ENCODE results near the gene SEMA4D.

SEMA4D gene

GRCh38 chr9:89400403-89401116, 97.4 kb downstream of the SEMA4D start:
- in situ Hi-C loops (cut with HindIII; ENCODE audit: low sequenced_read_pairs) = loop anchor here (25.0 kb wide), 1 partner anchor 112 kb away; no protein-coding TSS in a partner anchor

GRCh38 chr9:89398621-89399020, 99.3 kb downstream of the SEMA4D start:
- in situ Hi-C loops (cut with HindIII; ENCODE audit: low sequenced_read_pairs) = no loop called here

DNA sequence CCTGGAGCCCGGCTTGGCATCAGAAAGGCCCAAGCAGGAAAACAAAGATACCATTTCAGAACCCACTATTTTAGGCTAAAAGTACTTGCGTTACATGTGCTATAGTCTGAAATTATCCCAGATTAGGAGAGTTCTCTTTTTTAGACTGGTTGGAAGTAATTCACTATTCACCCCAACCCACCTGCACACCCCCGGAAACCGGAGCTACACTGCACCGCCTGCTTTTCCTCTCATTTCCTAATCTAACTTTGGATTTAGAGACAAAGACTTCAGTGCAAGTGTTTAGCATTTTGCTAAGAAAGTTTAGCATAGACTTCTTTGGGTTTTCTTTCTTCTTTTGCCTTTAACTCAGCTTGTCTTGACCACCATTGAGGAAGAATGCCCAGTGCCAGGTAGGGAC, 100.4 kb downstream of the SEMA4D start:
- in situ Hi-C loops (cut with HindIII; ENCODE audit: low sequenced_read_pairs) = no loop called here

- in situ Hi-C loops (cut with HindIII; ENCODE audit: low sequenced_read_pairs) = no loop called here
Observed at GRCh38 chr9:89395931-89396710, 101.8 kb downstream of the SEMA4D start.

GRCh38 chr9:89394412-89394811, 103.5 kb downstream of the SEMA4D start:
- in situ Hi-C loops (cut with HindIII; ENCODE audit: low sequenced_read_pairs) = no loop called here

DNA sequence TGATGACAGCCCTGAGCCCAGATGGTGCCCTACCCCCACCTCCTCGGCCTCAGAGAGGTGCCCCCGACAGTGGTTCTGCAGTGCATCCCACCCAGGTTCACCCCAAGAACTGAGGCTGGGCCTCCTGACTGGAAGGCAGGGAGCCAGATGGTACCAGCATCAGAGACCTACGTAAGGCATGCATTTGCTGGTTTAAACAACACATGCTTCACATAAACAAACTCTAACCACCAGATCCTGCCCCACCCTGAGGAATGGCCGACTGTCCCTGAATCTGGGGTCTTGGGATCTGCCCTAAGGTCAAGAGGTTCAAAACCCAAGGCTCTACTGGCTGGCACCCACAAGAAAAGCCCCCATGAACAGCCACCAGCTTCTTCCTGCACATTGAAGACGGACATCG, 106.3 kb downstream of the SEMA4D start:
- in situ Hi-C loops (cut with HindIII; ENCODE audit: low sequenced_read_pairs) = no loop called here

DNA sequence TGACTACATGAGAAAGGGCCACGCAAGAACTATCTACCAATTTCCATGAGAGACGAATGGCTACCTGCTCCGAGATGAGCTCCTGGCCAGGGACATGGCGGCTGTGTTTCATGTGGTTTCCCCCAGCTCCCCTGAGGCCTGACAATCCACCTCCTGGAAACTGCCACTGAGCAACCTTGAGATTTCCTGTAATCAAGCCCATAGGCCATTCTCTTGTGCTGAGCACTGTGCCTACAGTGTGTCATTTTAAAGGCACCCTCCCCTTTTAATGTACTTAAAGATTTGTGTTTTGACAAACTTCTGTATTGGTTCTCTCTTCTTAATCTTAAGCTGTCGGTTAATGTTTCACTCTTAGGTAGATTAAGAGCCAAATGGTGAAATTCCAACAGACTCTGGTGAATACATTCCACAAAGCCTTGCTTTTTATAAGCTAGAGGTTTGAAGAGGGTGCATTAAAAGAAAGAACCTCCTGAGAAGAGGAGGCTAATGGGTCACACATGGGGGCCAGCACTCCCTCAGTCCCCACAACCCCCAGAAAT, 107.3 kb downstream of the SEMA4D start:
- in situ Hi-C loops (cut with HindIII; ENCODE audit: low sequenced_read_pairs) = no loop called here

DNA sequence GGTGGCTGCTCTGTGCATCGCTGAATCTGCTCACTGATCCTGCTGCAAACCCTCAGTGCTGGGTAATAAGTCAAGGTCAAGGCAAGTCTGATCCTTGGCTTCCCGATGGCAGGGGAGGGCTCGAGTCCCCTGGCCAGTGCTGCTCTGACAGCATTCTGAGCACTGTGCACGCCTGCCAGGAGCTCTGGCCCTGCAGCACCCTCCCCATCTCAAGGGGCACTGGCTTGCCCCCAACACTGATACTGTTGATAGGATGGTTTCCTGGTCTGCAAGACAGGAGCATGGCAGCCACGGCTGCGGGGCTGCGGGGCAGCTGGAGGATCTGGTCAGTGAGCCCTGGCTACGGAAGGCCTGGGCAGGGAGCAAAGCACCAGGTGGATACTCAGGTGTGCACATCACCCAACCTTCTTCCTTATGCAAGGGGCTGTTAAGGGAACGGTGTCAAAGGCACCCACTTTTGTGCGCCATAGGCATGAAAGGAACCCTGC, 107.8 kb downstream of the SEMA4D start:
- in situ Hi-C loops (cut with HindIII; ENCODE audit: low sequenced_read_pairs) = no loop called here

DNA sequence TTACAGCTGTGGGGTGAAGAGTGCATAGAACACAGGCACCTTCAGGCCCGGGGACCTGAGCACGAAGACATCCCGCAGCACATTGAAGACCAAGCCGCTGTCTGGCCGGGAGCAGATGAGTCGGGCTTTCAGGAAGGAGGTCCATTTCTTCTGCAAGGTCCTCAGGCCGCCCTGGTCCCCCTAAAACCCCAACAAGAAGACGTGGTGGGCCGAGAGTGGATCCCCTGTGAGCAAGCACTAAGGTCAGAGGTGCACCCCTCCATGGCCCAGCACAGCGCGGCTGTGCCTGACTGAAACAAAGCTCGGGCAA, 109.1 kb downstream of the SEMA4D start:
- in situ Hi-C loops (cut with HindIII; ENCODE audit: low sequenced_read_pairs) = no loop called here

DNA sequence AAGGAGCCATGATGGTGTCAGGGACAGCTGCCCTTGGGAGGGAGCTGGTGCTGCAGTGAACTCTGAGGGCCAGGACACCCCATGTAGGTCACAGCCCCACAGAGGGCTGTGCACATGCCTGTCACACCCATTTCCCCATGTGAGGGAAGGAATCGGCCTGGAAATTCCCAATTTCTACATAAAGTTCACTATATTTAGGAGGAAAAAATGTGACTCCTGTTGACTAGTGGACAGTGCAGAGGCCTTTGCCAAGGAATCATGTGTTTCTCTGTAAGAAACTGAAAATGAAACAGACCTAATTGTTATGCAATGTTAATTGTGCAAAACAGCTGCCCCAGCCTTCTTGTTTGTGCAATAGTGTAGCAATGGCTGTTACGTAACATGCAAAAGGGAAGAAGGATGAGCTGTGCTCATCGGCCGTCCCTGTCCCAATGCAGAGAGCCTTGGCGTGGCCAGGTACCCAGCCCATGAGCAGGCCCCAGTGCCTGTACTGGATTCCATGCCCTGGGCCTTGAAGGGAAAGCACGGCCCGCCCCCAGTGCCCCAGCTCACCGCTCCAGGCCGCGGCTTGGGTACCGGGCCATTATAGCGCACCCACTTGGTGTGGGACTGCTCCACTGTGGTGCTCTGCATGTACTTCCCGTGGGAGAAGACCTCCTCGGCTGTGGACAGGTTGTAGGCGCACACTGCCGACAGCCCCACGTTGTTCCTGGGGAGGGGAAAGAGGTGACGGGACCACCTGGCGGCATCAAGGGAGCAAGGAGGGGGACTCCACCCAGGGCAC, 109.6 kb downstream of the SEMA4D start:
- in situ Hi-C loops (cut with HindIII; ENCODE audit: low sequenced_read_pairs) = no loop called here

- in situ Hi-C loops (cut with HindIII; ENCODE audit: low sequenced_read_pairs) = no loop called here
Observed at GRCh38 chr9:89387197-89387849, 110.6 kb downstream of the SEMA4D start.

DNA sequence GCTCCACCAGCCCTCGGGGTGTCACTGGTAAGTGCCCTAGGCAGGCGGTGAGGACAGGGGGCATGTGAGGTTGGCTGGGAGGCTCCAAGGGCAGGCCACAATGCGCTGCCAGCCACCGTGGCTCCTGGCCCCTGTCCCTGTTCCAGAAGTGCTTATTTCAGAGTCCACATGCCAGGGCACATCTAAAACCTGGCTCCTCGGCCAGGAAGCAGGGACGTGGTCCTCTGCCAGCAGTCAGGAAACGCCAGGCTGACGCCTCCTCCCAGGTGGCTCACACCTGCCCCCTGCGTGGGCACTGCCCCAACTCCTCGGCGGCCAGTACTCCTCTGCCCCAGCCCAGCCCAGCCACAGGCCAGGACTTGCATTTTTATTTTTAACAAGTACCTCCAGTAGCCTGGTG, 111.1 kb downstream of the SEMA4D start:
- in situ Hi-C loops (cut with HindIII; ENCODE audit: low sequenced_read_pairs) = no loop called here

DNA sequence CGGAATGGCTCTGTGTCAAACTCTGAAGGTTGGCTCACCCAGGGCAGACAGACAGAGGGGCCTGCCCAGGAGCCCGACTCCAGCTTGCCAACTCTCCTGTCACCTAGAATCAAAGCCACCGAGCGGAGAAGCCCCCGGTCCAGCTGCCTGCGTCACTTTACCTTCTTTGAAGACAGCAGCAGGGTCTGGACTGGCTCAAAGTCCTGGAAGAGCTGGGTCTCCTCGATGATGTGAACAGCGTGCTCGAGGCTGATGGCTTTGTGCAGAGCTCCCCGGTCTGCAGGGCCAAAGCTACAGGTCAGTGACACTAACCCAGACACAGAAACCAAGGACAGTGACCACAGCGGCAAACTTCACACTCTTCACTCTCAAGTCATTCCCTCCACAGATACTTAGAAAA, 111.7 kb downstream of the SEMA4D start:
- in situ Hi-C loops (cut with HindIII; ENCODE audit: low sequenced_read_pairs) = no loop called here

GRCh38 chr9:89384783-89385182, 113.1 kb downstream of the SEMA4D start:
- in situ Hi-C loops (cut with HindIII; ENCODE audit: low sequenced_read_pairs) = no loop called here

DNA sequence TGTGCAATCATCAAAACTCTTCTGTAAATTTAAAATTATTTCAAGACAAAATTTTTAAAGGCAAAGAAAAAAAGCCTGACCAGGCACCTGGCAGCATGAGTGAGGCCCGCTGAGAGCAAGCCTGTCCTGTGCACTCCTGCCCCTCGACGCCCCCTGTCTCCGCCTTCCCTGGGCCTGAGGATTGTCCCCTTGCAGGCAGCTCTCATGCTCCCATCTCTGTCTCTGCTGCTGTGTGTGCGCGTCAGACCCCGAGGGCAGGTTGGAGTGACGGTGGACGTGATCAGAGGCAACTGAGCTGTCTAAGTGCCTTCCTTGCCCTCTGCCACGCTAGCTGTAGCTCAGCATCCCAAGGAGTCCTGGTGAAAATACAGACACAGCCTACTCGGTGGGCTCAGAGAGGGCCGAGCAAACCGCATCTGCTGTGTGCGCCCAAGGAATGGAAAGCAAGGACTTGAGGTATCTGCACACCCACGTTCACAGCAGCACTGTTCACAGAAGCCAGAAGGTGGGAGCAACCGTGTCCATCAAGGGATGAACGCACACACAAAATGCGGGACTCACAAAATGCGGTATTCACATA, 114.1 kb downstream of the SEMA4D start:
- in situ Hi-C loops (cut with HindIII; ENCODE audit: low sequenced_read_pairs) = no loop called here

DNA sequence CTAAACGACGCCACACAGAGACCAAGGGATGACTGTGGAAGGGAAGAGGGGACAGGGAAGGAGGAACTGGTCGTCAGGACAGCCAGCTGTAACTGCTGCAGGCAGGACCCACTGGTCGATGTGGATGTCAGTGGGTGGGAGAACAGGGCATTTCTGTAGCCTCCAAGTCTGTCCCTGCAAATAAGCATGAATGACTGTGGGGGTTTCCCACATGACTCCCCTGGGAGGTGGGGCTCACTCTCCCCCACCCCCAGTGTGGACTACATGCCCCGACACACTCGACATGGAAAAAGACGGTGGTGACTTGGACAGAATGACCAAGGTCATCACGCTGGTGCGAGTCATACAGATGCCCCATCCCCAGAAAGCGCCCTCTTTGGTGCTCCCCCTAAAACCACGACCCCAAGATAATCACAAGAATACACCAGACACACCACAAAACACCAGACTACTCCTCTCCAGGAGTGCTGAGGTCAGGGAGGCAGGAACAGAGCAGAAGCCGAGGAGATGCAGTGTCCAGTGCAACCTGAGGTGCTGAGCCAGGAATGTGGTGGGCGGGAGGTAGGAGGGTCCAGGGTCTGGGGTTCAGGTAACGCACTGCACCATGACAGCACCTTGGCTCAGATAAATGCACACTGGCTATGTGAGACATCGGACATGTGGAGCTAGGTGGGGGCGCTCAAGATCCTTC, 114.7 kb downstream of the SEMA4D start:
- in situ Hi-C loops (cut with HindIII; ENCODE audit: low sequenced_read_pairs) = no loop called here

- in situ Hi-C loops (cut with HindIII; ENCODE audit: low sequenced_read_pairs) = no loop called here
Observed at GRCh38 chr9:89382026-89382986, 115.6 kb downstream of the SEMA4D start.

GRCh38 chr9:89381308-89381609, 116.7 kb downstream of the SEMA4D start:
- in situ Hi-C loops (cut with HindIII; ENCODE audit: low sequenced_read_pairs) = no loop called here
